GM12874 (cell line): ENCODE data around the gene CAMK4.
A peak's percentile ranks its signal among the peaks of the same experiment; 100 is the strongest.

Source experiments
- CTCF ChIP-seq: IDR thresholded peaks from 2 replicates; pipeline ENCODE4 v1.5.1; 2011; ENCODE audit warnings: low read depth, mild to moderate bottlenecking, control low read depth, low read length, moderate library complexity; ENCODE audit not compliant: insufficient read depth

The CAMK4 gene

GRCh38 chr5:111223787-111224560, at the start of gene CAMK4:
Gene CAMK4 (plus strand): TSS chr5:111224384. CDS start chr5:111224484, 100 bp downstream.
- peak; percentile 48 for TF ChIP-seq CTCF

GRCh38 chr5:111183064-111183463, 41.1 kb upstream of the CAMK4 start:
- no peak for TF ChIP-seq CTCF

GRCh38 chr5:111187079-111187478, 37.1 kb upstream of the CAMK4 start:
- no peak for TF ChIP-seq CTCF

GRCh38 chr5:111194053-111194452, 30.1 kb upstream of the CAMK4 start:
- no peak for TF ChIP-seq CTCF

- TF ChIP-seq CTCF: no peak
Observed at GRCh38 chr5:111194925-111195324, 29.3 kb upstream of the CAMK4 start.

GRCh38 chr5:111197523-111197922, 26.7 kb upstream of the CAMK4 start:
- no peak for TF ChIP-seq CTCF

- TF ChIP-seq CTCF: no peak
Observed at GRCh38 chr5:111198281-111198966, 25.8 kb upstream of the CAMK4 start.
